Measurements from ENCODE around the gene MPC2. TPM values are rescaled to one million over a fixed set of nuclear protein-coding genes. Genes with fewer than 3 reads are reported as not detected.

Gene MPC2
- total RNA-seq, 1 donor from 2014 or later: 17.7 TPM

DNA sequence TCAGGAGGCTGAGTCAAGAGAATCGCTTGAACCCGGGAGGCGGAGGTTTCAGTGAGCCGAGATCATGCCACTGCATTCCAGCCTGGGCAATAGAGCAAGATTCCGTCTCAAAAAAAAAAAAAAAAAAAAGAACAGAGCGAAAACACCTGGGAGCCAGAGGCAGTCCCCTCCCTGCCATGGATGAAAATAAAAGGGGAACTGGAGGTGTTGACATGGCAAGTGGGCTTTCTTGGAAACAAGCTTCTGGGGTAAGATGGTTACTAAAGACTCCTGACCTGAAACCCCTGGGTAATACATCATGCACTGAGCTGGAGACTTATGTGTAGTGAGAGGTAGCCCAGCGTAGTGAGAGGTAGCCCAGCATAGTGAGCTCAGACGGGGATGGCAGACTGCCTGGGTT is 54.5 kb downstream of the MPC2 start:
- no peaks in the 10 kb centered on the region for H3K36me3 ChIP-seq
- DNase-seq (ENCODE audit: extremely low spot score in 2 of 2): no peak
- TF ChIP-seq, protein P1, sequence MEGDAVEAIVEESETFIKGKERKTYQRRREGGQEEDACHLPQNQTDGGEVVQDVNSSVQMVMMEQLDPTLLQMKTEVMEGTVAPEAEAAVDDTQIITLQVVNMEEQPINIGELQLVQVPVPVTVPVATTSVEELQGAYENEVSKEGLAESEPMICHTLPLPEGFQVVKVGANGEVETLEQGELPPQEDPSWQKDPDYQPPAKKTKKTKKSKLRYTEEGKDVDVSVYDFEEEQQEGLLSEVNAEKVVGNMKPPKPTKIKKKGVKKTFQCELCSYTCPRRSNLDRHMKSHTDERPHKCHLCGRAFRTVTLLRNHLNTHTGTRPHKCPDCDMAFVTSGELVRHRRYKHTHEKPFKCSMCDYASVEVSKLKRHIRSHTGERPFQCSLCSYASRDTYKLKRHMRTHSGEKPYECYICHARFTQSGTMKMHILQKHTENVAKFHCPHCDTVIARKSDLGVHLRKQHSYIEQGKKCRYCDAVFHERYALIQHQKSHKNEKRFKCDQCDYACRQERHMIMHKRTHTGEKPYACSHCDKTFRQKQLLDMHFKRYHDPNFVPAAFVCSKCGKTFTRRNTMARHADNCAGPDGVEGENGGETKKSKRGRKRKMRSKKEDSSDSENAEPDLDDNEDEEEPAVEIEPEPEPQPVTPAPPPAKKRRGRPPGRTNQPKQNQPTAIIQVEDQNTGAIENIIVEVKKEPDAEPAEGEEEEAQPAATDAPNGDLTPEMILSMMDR (IDR thresholded peaks at IDR 0.05): no peak
- intact Hi-C loops (cut with DNase I): no loop called here
- no peak overlapping the region for H3K27ac ChIP-seq
- H3K4me3 ChIP-seq: no peak overlapping the region
- H3K4me1 ChIP-seq: no peaks in the 10 kb centered on the region
- H3K9me3 ChIP-seq: no peaks in the 10 kb centered on the region
- H3K27me3 ChIP-seq: no peaks in the 10 kb centered on the region

DNA sequence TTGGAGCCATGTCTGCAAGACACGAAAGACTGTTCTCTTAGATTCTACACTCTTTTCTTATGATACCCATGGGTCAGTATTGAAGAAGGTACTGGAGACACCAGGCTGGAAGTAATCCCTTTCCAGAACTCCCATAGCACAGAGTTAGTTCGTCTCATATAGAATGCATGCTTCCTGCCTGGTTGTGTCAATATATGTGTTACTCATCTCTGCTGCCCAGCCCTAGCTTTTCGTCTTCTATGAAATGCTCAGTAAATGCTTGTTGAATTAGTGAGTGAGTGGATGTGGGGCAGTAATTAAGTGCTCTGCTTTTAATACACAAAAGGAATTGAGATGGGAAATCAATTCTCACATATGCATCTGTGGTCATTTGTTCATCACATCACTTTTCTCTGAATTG is 55.1 kb downstream of the MPC2 start:
- Histone ChIP-seq H3K4me3 (no peak overlapping the region), H3K27me3 (no peaks in the 10 kb centered on the region), H3K9me3 (no peaks in the 10 kb centered on the region), H3K27ac (no peak overlapping the region), H3K36me3 (no peaks in the 10 kb centered on the region), H3K4me1 (no peaks in the 10 kb centered on the region)
- intact Hi-C loops (cut with DNase I): no loop called here
- DNase-seq (ENCODE audit: extremely low spot score in 2 of 2): no peak
- TF ChIP-seq POLR2AphosphoS5 (IDR thresholded peaks at IDR 0.05; ENCODE audit: insufficient read depth in 1 of 2, low read depth in 1 of 2): no peak
- TF ChIP-seq, protein P1 (IDR thresholded peaks at IDR 0.05): no peak
- TF ChIP-seq POLR2A (IDR thresholded peaks at IDR 0.05): no peak

DNA sequence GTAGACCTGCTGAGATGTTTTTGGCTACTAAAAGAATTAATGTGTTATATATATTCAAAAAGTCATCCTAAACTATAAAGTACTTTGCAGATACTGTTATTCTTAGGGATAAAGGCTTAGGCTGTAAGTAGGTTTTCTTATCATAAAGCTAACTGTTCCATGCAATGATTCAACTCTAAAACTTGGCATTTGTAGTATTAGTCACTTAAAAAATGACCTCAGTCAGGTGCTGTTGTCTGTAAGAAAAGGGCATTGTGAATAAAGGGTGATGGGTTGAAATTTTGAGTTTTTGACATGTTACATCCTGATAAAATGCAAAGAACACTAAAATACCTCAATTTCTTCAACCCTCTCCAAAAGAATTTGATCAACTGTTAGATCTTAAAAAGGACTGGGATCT is 55.8 kb downstream of the MPC2 start:
- TF ChIP-seq POLR2A (IDR thresholded peaks at IDR 0.05) (no peak), POLR2AphosphoS5 (IDR thresholded peaks at IDR 0.05; ENCODE audit: insufficient read depth in 1 of 2, low read depth in 1 of 2) (no peak)
- TF ChIP-seq, protein P1 (IDR thresholded peaks at IDR 0.05): no peak
- intact Hi-C loops (cut with DNase I): no loop called here
- no peak overlapping the region for H3K4me3 ChIP-seq
- H3K9me3 ChIP-seq: no peaks in the 10 kb centered on the region
- H3K27me3 ChIP-seq: no peaks in the 10 kb centered on the region
- H3K4me1 ChIP-seq: no peaks in the 10 kb centered on the region
- H3K36me3 ChIP-seq: no peaks in the 10 kb centered on the region
- no peak for DNase-seq (ENCODE audit: extremely low spot score in 2 of 2)
- H3K27ac ChIP-seq: no peak overlapping the region

DNA sequence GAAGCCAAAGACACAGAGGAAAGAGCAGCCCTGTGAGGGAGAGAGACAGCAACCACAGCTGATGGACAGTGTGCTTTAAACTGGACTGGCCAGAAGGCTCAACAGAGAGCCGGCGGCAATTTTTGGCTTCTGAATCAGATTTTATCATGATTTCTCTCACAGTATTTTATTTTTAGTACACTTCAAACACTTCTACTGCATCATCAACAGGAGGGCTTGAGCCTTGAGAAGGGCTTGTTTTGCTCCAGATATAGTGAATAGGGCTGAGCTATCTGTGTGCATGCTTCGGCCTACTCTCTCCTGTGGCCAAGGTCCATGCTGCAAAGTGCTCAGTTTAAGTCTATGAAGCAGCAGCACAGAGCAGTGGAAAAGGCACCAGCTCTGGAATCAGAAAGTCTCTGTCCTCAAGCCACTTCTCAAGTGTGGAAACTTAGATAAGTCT is 56.3 kb downstream of the MPC2 start:
- H3K4me3 ChIP-seq: no peak overlapping the region
- H3K4me1 ChIP-seq: no peaks in the 10 kb centered on the region
- H3K9me3 ChIP-seq: no peaks in the 10 kb centered on the region
- no peak for DNase-seq (ENCODE audit: extremely low spot score in 2 of 2)
- H3K27ac ChIP-seq: no peak overlapping the region
- no peaks in the 10 kb centered on the region for H3K36me3 ChIP-seq
- no peaks in the 10 kb centered on the region for H3K27me3 ChIP-seq
- intact Hi-C loops (cut with DNase I): no loop called here
- TF ChIP-seq, protein P1 (IDR thresholded peaks at IDR 0.05): no peak
- TF ChIP-seq POLR2AphosphoS5 (IDR thresholded peaks at IDR 0.05; ENCODE audit: insufficient read depth in 1 of 2, low read depth in 1 of 2) (no peak), POLR2A (IDR thresholded peaks at IDR 0.05) (no peak)

DNA sequence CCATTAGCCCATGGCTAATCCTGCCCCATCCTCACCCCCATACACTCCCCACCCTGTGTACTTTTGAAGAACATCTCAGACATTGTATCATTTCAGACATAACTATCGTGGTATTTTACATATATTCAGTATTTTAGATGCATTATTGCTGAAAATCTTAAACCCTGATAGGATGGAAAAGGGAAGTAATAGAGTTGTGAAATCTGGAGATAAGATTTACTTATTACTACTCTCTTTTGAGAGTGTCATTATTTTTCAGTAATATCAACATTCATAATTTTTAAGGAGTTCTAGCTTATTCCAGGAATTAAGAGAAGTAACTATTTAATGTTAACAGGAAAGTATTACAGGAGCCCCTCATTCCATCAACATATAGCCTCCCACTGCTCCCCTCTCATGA is 57.4 kb downstream of the MPC2 start:
- no peaks in the 10 kb centered on the region for H3K4me1 ChIP-seq
- H3K27ac ChIP-seq: no peak overlapping the region
- no peaks in the 10 kb centered on the region for H3K27me3 ChIP-seq
- TF ChIP-seq POLR2AphosphoS5 (IDR thresholded peaks at IDR 0.05; ENCODE audit: insufficient read depth in 1 of 2, low read depth in 1 of 2): no peak
- TF ChIP-seq, protein P1 (IDR thresholded peaks at IDR 0.05): no peak
- no peak for TF ChIP-seq POLR2A (IDR thresholded peaks at IDR 0.05)
- intact Hi-C loops (cut with DNase I): no loop called here
- H3K4me3 ChIP-seq: no peak overlapping the region
- no peaks in the 10 kb centered on the region for H3K9me3 ChIP-seq
- H3K36me3 ChIP-seq: no peaks in the 10 kb centered on the region
- no peak for DNase-seq (ENCODE audit: extremely low spot score in 2 of 2)

All from vagina (tissue), 2 donors.